Thyroid gland (tissue), 4 donors: Measurements from ENCODE around the gene PMM2.

Source experiments
- POLR2A ChIP-seq, 2 donors: fragments of 450-650 bp; IDR thresholded peaks; one replicate each; pipeline ENCODE4 v1.6.1; 2017; ENCODE audit warnings: antibody characterized with exemption in 2 of 2, mild to moderate bottlenecking in 2 of 2, moderate library complexity in 1 of 2
- TF ChIP-seq, protein P1 (sequence below), 6 experiments: fragments of 200-600 bp in 3 of 6; fragments of 450-650 bp in 3 of 6; sonication (generic) in 3 of 6; IDR thresholded peaks; one replicate each; pipeline ENCODE4 v1.5.1; 2016 to 2019; ENCODE audit warnings: antibody characterized with exemption in 6 of 6, mild to moderate bottlenecking in 2 of 6, inconsistent platforms in 1 of 6, moderate library complexity in 1 of 6

DNA sequence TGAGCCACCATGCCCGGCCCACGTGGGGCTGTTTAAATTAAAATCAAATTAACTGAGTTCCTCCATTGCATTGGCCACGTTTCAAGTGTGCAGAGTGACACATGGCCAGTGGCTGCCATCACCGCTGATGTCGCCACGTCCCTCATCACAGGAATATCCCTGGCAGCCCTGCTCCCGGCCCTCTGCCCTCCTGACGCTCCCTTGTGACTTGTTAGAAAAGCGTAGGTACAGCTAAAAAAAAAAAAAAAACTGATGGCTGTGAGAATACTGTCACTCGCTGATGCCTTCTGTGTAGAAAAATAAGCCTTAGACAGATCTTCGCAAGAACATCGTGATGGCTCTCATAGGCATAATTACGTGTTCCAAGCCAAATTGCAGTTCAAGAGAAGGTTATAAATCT is 49.5 kb downstream of the PMM2 start:
- TF ChIP-seq, protein P1, sequence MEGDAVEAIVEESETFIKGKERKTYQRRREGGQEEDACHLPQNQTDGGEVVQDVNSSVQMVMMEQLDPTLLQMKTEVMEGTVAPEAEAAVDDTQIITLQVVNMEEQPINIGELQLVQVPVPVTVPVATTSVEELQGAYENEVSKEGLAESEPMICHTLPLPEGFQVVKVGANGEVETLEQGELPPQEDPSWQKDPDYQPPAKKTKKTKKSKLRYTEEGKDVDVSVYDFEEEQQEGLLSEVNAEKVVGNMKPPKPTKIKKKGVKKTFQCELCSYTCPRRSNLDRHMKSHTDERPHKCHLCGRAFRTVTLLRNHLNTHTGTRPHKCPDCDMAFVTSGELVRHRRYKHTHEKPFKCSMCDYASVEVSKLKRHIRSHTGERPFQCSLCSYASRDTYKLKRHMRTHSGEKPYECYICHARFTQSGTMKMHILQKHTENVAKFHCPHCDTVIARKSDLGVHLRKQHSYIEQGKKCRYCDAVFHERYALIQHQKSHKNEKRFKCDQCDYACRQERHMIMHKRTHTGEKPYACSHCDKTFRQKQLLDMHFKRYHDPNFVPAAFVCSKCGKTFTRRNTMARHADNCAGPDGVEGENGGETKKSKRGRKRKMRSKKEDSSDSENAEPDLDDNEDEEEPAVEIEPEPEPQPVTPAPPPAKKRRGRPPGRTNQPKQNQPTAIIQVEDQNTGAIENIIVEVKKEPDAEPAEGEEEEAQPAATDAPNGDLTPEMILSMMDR (IDR thresholded peaks at IDR 0.05), result no peak
- no peak for TF ChIP-seq POLR2A (IDR thresholded peaks at IDR 0.05)
